PC-3 (cell line): ENCODE measurements around the gene FOXK2.

Source experiments
- CTCF ChIP-seq: fragments of 300-600 bp; sonication (generic); conservative IDR thresholded peaks from 2 replicates; pipeline ENCODE4 v1.5.1; 2017; ENCODE audit warnings: antibody characterized with exemption, low read depth, mild to moderate bottlenecking, low read length
- EZH2 ChIP-seq: fragments of 300-600 bp; sonication (generic); IDR thresholded peaks from one replicate; pipeline ENCODE4 v1.6.1; 2017; ENCODE audit warnings: antibody characterized with exemption, mild to moderate bottlenecking, low read length; ENCODE audit not compliant: unreplicated experiment

GRCh38 chr17:82589851-82590180 lies 70.3 kb downstream of the FOXK2 start:
- TF ChIP-seq CTCF (no peak), EZH2 (no peak)
